A673 (cell line): ENCODE data around the gene PDAP1. TPM values are rescaled to one million over a fixed set of nuclear protein-coding genes. Genes with fewer than 3 reads are reported as not detected.
A peak's percentile ranks its signal among the peaks of the same experiment; 100 is the strongest.

Experiments
- Bru-seq: library from RNA; stranded (reverse); fragments of 400-500 nt; gene quantifications from one replicate; lab custom pipeline; 2021; lab: Mats Ljungman, UMichigan
- BruChase-seq, 2 experiments: library from RNA; stranded (reverse); fragments of 400-500 nt; gene quantifications; one replicate each; lab custom pipeline; 2021; lab: Mats Ljungman, UMichigan
- BruUV-seq: library from RNA; stranded (reverse); fragments of 400-500 nt; replicated peaks from 2 replicates; lab custom pipeline; 2021; lab: Mats Ljungman, UMichigan
- CTCF ChIA-PET: fragments of 300-600 bp; sonication (Branson Sonifier 250); formaldehyde crosslinking; loops from one replicate; lab custom pipeline; 2022; ENCODE audit warnings: antibody characterized with exemption; lab: Charles Lee
- POLR2A ChIA-PET: fragments of 300-600 bp; sonication (Branson Sonifier 250); formaldehyde crosslinking; loops from one replicate; lab custom pipeline; 2022; ENCODE audit warnings: antibody characterized with exemption; ENCODE audit not compliant: low non-redundant PET; lab: Charles Lee
- DNase-seq: peaks from one replicate; pipeline ENCODE4 v3.0.0-alpha.2; 2015; ENCODE audit warnings: low spot score
- H3K27ac ChIP-seq: fragments of 200-600 bp; sonication (generic); 2 replicates; pipeline ENCODE4 v1.5.1; 2016; ENCODE audit warnings: mixed run types, low read depth, mild to moderate bottlenecking, mixed read lengths, antibody characterized with exemption, low read length; ENCODE audit not compliant: poor library complexity, severe bottlenecking
- H3K27me3 ChIP-seq: fragments of 200-600 bp; sonication (generic); replicated peaks from 2 replicates; pipeline ENCODE4 v1.6.1; 2017; ENCODE audit warnings: mixed run types, low read depth, mild to moderate bottlenecking, mixed read lengths, antibody characterized with exemption, low read length; ENCODE audit not compliant: insufficient read depth, poor library complexity
- H3K36me3 ChIP-seq: fragments of 200-600 bp; sonication (generic); 2 replicates; pipeline ENCODE4 v1.6.1; 2016; ENCODE audit warnings: mixed run types, mild to moderate bottlenecking, mixed read lengths, antibody characterized with exemption, low read length; ENCODE audit not compliant: insufficient read depth, poor library complexity, severe bottlenecking
- H3K4me1 ChIP-seq: fragments of 200-600 bp; sonication (generic); 2 replicates; pipeline ENCODE4 v1.6.1; 2017; ENCODE audit warnings: mixed run types, mild to moderate bottlenecking, mixed read lengths, antibody characterized with exemption, low read length; ENCODE audit not compliant: insufficient read depth, poor library complexity, severe bottlenecking
- H3K4me3 ChIP-seq: fragments of 200-600 bp; sonication (generic); 2 replicates; pipeline ENCODE4 v1.5.1; 2016; ENCODE audit warnings: low read depth, mixed run types, mild to moderate bottlenecking, mixed read lengths, low read length; ENCODE audit not compliant: poor library complexity, severe bottlenecking
- H3K9me3 ChIP-seq: fragments of 200-600 bp; sonication (generic); 2 replicates; pipeline ENCODE4 v1.6.1; 2016; ENCODE audit warnings: mixed run types, low read depth, mild to moderate bottlenecking, mixed read lengths, antibody characterized with exemption, low read length; ENCODE audit not compliant: poor library complexity, severe bottlenecking
- CTCF ChIP-seq: fragments of 300-800, 200-600 bp; sonication (generic); conservative IDR thresholded peaks from 2 replicates; pipeline ENCODE4 v1.5.1; 2017; ENCODE audit warnings: low read depth, mild to moderate bottlenecking, antibody characterized with exemption, low read length, moderate library complexity, mixed read lengths
- EZH2 ChIP-seq: fragments of 200-600 bp; sonication (generic); IDR thresholded peaks from 2 replicates; pipeline ENCODE4 v1.6.1; 2017; ENCODE audit warnings: borderline replicate concordance, low read depth, mild to moderate bottlenecking, mixed read lengths, antibody characterized with exemption, low read length; ENCODE audit not compliant: poor library complexity, severe bottlenecking
- intact Hi-C: fragments of 100-400 bp; cut with micrococcal nuclease; formaldehyde crosslinking; loops from one replicate; pipeline ENCODE4 v1.10.0; 2022; ENCODE audit not compliant: unreplicated experiment
- long read RNA-seq: library from polyadenylated mRNA; stranded (forward); transcript quantifications from one replicate; pipeline ENCODE4 v2.0.0, GENCODE V29; 2022
- total RNA-seq: library from RNA; stranded (reverse); gene quantifications from 2 replicates; pipeline ENCODE4 v1.2.3, GENCODE V29; 2021

The PDAP1 gene
- total RNA-seq (157 and 164 TPM in 2 replicates), Bru-seq, nascent RNA (percentile 90 among the genes with signal in this experiment), BruChase-seq, experiment 1, labeled RNA remaining after a 2-hour chase (percentile 93 among the genes with signal in this experiment), BruChase-seq, experiment 2, labeled RNA remaining after a 6-hour chase (percentile 97 among the genes with signal in this experiment)
- long read RNA-seq, transcript PDAP1-201 (6 exons, 2,546 nt): major isoform, 13 of 30 reads
- long read RNA-seq, partial matches to known transcripts: 2 of 30 reads
- long read RNA-seq, other reads (novel, unspliced or antisense): 15 of 30 reads

GRCh38 chr7:99408379-99409191 is at the start of gene PDAP1, which contains the start of gene BUD31:
Gene PDAP1, minus strand, starts transcription at chr7:99408597. Its CDS starts 49 bp downstream, at chr7:99408548.
Gene BUD31, plus strand, starts transcription at chr7:99408969. Its CDS starts 2,124 bp downstream, at chr7:99411093.
- ChIA-PET POLR2A (interaction anchor here (0.6 to 0.8 kb wide), 2 partner anchors 14 to 150 kb away, joined by 3 read pairs; partner anchors contain the start of gene ZNF655), CTCF (interaction anchor here (0.6 to 0.7 kb wide), 2 partner anchors 80 to 514 kb away, joined by 3 to 8 read pairs; no protein-coding TSS in a partner anchor)
- Histone ChIP-seq H3K36me3 (peaks cover 47% of the 10 kb centered on the region), H3K9me3 (no peaks in the 10 kb centered on the region), H3K27me3 (no peaks in the 10 kb centered on the region), H3K4me3 (peak within 1 kb of the TSS; percentile 97), H3K27ac (peak within 1 kb of the TSS; percentile 99), H3K4me1 (peaks cover 22% of the 10 kb centered on the region)
- TF ChIP-seq EZH2: no peak
- TF ChIP-seq CTCF: no peak
- BruUV-seq: no TSS peak
- intact Hi-C loops: no loop called here
- peak; percentile 94 for DNase-seq

- DNase-seq: no peak
- Histone ChIP-seq H3K4me3 (no peak overlapping the region), H3K4me1 (no peaks in the 10 kb centered on the region), H3K9me3 (no peaks in the 10 kb centered on the region), H3K27me3 (no peaks in the 10 kb centered on the region), H3K36me3 (peaks cover 74% of the 10 kb centered on the region), H3K27ac (no peak overlapping the region)
- POLR2A ChIA-PET: no interaction called here
- intact Hi-C loops: no loop called here
- BruUV-seq: no TSS peak
- TF ChIP-seq CTCF: no peak
- TF ChIP-seq EZH2: no peak
- CTCF ChIA-PET: no interaction called here
These were observed 49.5 kb upstream of the PDAP1 start for GRCh38 chr7:99457650-99458493.

- no TSS peak for BruUV-seq
- H3K27ac ChIP-seq: no peak overlapping the region
- intact Hi-C loops: no loop called here
- TF ChIP-seq CTCF (no peak), EZH2 (no peak)
- no peaks in the 10 kb centered on the region for H3K4me1 ChIP-seq
- H3K4me3 ChIP-seq: no peak overlapping the region
- no peaks in the 10 kb centered on the region for H3K27me3 ChIP-seq
- CTCF ChIA-PET: no interaction called here
- H3K9me3 ChIP-seq: no peaks in the 10 kb centered on the region
- DNase-seq: no peak
- POLR2A ChIA-PET: no interaction called here
- H3K36me3 ChIP-seq: peaks cover 79% of the 10 kb centered on the region
These were observed 48.8 kb upstream of the PDAP1 start for GRCh38 chr7:99457050-99457649.
